Upper lobe of left lung (tissue), 4 donors: Measurements from ENCODE around the gene ATOSB.

Experiments
- POLR2A ChIP-seq, 4 donors: fragments of 450-650 bp; IDR thresholded peaks; one replicate each; pipeline ENCODE4 v1.5.1; 2016 to 2017; ENCODE audit warnings: antibody characterized with exemption in 4 of 4, mild to moderate bottlenecking in 2 of 4
- TF ChIP-seq, protein P1 (sequence below), 6 experiments: fragments of 450-650 bp in 4 of 6; fragments of 200-600 bp in 2 of 6; sonication (generic) in 2 of 6; IDR thresholded peaks; one replicate each; pipeline ENCODE4 v1.5.1; 2016 to 2019; ENCODE audit warnings: antibody characterized with exemption in 6 of 6

DNA sequence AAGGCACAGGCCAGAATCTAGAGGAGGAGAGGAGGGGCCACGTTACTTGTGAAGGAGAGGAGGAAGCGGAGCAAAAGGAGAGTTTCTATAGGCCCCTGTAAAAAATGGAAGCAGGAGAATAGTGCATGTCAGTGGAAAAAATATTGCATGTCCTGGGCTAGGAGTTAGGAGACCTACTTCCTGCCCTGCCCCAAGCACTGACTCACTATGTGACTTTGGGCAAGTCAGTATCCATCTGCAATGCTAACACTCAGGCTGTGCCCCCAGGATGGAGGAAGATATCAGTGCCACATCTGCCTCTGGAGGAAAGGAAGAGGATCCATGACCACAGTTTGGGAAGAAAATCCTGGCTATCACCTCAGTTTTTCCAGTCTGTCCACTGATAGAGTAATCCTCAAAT lies 26.2 kb downstream of the ATOSB start:
- TF ChIP-seq, protein P1, sequence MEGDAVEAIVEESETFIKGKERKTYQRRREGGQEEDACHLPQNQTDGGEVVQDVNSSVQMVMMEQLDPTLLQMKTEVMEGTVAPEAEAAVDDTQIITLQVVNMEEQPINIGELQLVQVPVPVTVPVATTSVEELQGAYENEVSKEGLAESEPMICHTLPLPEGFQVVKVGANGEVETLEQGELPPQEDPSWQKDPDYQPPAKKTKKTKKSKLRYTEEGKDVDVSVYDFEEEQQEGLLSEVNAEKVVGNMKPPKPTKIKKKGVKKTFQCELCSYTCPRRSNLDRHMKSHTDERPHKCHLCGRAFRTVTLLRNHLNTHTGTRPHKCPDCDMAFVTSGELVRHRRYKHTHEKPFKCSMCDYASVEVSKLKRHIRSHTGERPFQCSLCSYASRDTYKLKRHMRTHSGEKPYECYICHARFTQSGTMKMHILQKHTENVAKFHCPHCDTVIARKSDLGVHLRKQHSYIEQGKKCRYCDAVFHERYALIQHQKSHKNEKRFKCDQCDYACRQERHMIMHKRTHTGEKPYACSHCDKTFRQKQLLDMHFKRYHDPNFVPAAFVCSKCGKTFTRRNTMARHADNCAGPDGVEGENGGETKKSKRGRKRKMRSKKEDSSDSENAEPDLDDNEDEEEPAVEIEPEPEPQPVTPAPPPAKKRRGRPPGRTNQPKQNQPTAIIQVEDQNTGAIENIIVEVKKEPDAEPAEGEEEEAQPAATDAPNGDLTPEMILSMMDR (IDR thresholded peaks at IDR 0.05) = no peak
- no peak for TF ChIP-seq POLR2A (IDR thresholded peaks at IDR 0.05)
